Liver (tissue), 9 donors: Measurements from ENCODE around the gene ACTR3C. TPM values are rescaled to one million over a fixed set of nuclear protein-coding genes. Genes with fewer than 3 reads are reported as not detected.
"Not testable (repeated sequence)": the region's sequence is repeated elsewhere in the genome, so short reads cannot be mapped to it uniquely, and the experiment has no call there.

Source experiments
- DNase-seq: peaks from one replicate; pipeline ENCODE4 v3.0.0-alpha.2; 2017; ENCODE audit warnings: low spot score
- H3K27ac ChIP-seq, 2 donors: one replicate each; pipeline ENCODE4 v1.7.0; 2013; ENCODE audit warnings: inconsistent platforms in 2 of 2, low read length in 2 of 2, control low read depth in 1 of 2, low read depth in 1 of 2, mild to moderate bottlenecking in 1 of 2
- H3K27me3 ChIP-seq, 4 donors: one replicate each; pipeline versions ENCODE4 v1.6.1 to v1.7.0; 2013; ENCODE audit warnings: low read length in 3 of 4, inconsistent platforms in 1 of 4, mild to moderate bottlenecking in 1 of 4, moderate library complexity in 1 of 4; ENCODE audit not compliant: control insufficient read depth in 4 of 4, insufficient read depth in 4 of 4
- H3K36me3 ChIP-seq, 4 donors: one replicate each; pipeline versions ENCODE4 v1.6.1 to v1.7.0; 2013; ENCODE audit warnings: low read length in 3 of 4, mild to moderate bottlenecking in 3 of 4, low read depth in 1 of 4, moderate library complexity in 1 of 4; ENCODE audit not compliant: control insufficient read depth in 4 of 4, insufficient read depth in 3 of 4
- H3K4me1 ChIP-seq, 4 donors: one replicate each; pipeline versions ENCODE4 v1.6.1 to v1.7.0; 2013; ENCODE audit warnings: low read length in 3 of 4, mild to moderate bottlenecking in 3 of 4, moderate library complexity in 1 of 4; ENCODE audit not compliant: control insufficient read depth in 4 of 4, insufficient read depth in 4 of 4
- H3K4me3 ChIP-seq, 3 donors: one replicate each; pipeline versions ENCODE4 v1.6.1 to v1.7.0; 2013; ENCODE audit warnings: low read length in 3 of 3, control low read depth in 1 of 3, low read depth in 1 of 3, mild to moderate bottlenecking in 1 of 3
- H3K9ac ChIP-seq, 2 donors: one replicate each; pipeline ENCODE4 v1.7.0; 2013; ENCODE audit warnings: low read length in 2 of 2, mild to moderate bottlenecking in 2 of 2, moderate library complexity in 2 of 2, control low read depth in 1 of 2, low read depth in 1 of 2
- H3K9me3 ChIP-seq, 4 donors: one replicate each; pipeline versions ENCODE4 v1.6.1 to v1.7.0; 2013; ENCODE audit warnings: low read length in 3 of 4; ENCODE audit not compliant: control insufficient read depth in 4 of 4
- HNF4A ChIP-seq, 2 donors: conservative IDR thresholded peaks; 2 replicates each; pipeline ENCODE4 v1.6.1; 2016; ENCODE audit warnings: antibody characterized with exemption in 2 of 2, mild to moderate bottlenecking in 2 of 2
- WGBS: extraction: QIAGEN DNeasy Blood & Tissue Kit; methylation state at CpG from one replicate; pipeline ENCODE4 v1.1.7; 2013; 5-methylcytosine and 5-hydroxymethylcytosine counted together
- polyA plus RNA-seq, 2 donors: library from polyadenylated mRNA; stranded (reverse) in 1 of 2; unstranded in 1 of 2; fragments of 200-250 nt in 1 of 2; fragments of >200 nt in 1 of 2; fragmentation: Nextera tagmentation in 1 of 2; extraction: Ambion mirVana in 1 of 2; gene quantifications; one replicate each; pipeline versions ENCODE4 v1.2.1 to v1.2.3, GENCODE V29; 2013 to 2015
- total RNA-seq, 2 donors: library from RNA; depleted of rRNA; stranded (reverse); fragments of >200 nt; gene quantifications; one replicate each; pipeline ENCODE4 v1.2.3, GENCODE V29; 2014
- donor health status: healthy.
- donor health status: healthy.
- donor health status: healthy.
- donor health status: healthy.
- donor health status: healthy.

The ACTR3C gene
- total and polyA plus RNA-seq, 4 donors: 3.0 to 61.7 (median 28.3) TPM

GRCh38 chr7:150305903-150306284 is 17.5 kb downstream of the ACTR3C start:
- WGBS: 88% methylated on average over 2 of the region's 2 CpGs
- H3K27ac ChIP-seq, H3K4me3 ChIP-seq: not testable (repeated sequence)

GRCh38 chr7:150305259-150305902 is 18.0 kb downstream of the ACTR3C start:
- H3K27me3 ChIP-seq, H3K4me1 ChIP-seq, H3K27ac ChIP-seq, H3K9me3 ChIP-seq, H3K36me3 ChIP-seq, H3K4me3 ChIP-seq, H3K9ac ChIP-seq, DNase-seq: not testable (repeated sequence)
- WGBS: 86% methylated on average over 11 of the region's 11 CpGs

More at GRCh38 chr7:150305903-150306284, 17.5 kb downstream of the ACTR3C start:
- not testable (repeated sequence) for H3K9me3 ChIP-seq, H3K27me3 ChIP-seq, DNase-seq, H3K36me3 ChIP-seq, H3K4me1 ChIP-seq, H3K9ac ChIP-seq

- 80% methylated on average over 8 of the region's 8 CpGs for WGBS
- not testable (repeated sequence) for H3K4me1 ChIP-seq, H3K27me3 ChIP-seq, H3K27ac ChIP-seq, H3K9me3 ChIP-seq, DNase-seq, H3K4me3 ChIP-seq, H3K9ac ChIP-seq, H3K36me3 ChIP-seq
Measured at GRCh38 chr7:150304499-150305258, 18.7 kb downstream of the ACTR3C start.

GRCh38 chr7:150302908-150303310 is 20.4 kb downstream of the ACTR3C start:
- not testable (repeated sequence) for H3K4me1 ChIP-seq, H3K9ac ChIP-seq, H3K27me3 ChIP-seq, H3K36me3 ChIP-seq, H3K27ac ChIP-seq, DNase-seq, H3K4me3 ChIP-seq, H3K9me3 ChIP-seq
- WGBS: 78% methylated on average over 1 of the region's 1 CpG

- not testable (repeated sequence) for H3K9me3 ChIP-seq, H3K27ac ChIP-seq, DNase-seq, H3K4me3 ChIP-seq, H3K4me1 ChIP-seq, H3K9ac ChIP-seq, H3K36me3 ChIP-seq, H3K27me3 ChIP-seq
Measured at GRCh38 chr7:150297978-150298377, 25.4 kb downstream of the ACTR3C start.

GRCh38 chr7:150296802-150297201 is 26.5 kb downstream of the ACTR3C start:
- not testable (repeated sequence) for H3K9me3 ChIP-seq, DNase-seq, H3K27ac ChIP-seq, H3K36me3 ChIP-seq, H3K27me3 ChIP-seq, H3K4me1 ChIP-seq, H3K4me3 ChIP-seq, H3K9ac ChIP-seq
- WGBS: 52% methylated on average over 9 of the region's 10 CpGs
- peak; percentile 10 to 25 for TF ChIP-seq HNF4A (conservative IDR thresholded peaks at IDR 0.05)

- not testable (repeated sequence) for H3K4me3 ChIP-seq, H3K27ac ChIP-seq, H3K9me3 ChIP-seq, DNase-seq, H3K27me3 ChIP-seq, H3K36me3 ChIP-seq, H3K4me1 ChIP-seq, H3K9ac ChIP-seq
- 58% methylated on average over 3 of the region's 8 CpGs for WGBS
Measured at GRCh38 chr7:150295614-150296013, 27.7 kb downstream of the ACTR3C start.

GRCh38 chr7:150295027-150295426 is 28.3 kb downstream of the ACTR3C start:
- H3K27ac ChIP-seq, H3K9ac ChIP-seq, H3K4me3 ChIP-seq, H3K27me3 ChIP-seq, DNase-seq, H3K4me1 ChIP-seq, H3K9me3 ChIP-seq, H3K36me3 ChIP-seq: not testable (repeated sequence)
- 97% methylated on average over 8 of the region's 8 CpGs for WGBS
